A549 (cell line): ENCODE results near the gene RBM27.
"Not testable (repeated sequence)": the region's sequence is repeated elsewhere in the genome, so short reads cannot be mapped to it uniquely, and the experiment has no call there.

Experiments used
- BCL3 ChIP-seq: fragments of >200 bp; sonication (Bioruptor Twin); formaldehyde crosslinking; IDR thresholded peaks from 3 replicates; pipeline ENCODE4 v1.6.1; 2016
- CBX2 ChIP-seq: fragments of 200-600 bp; sonication (generic); IDR thresholded peaks from 2 replicates; pipeline ENCODE4 v1.6.1; 2016; ENCODE audit warnings: low read depth, mild to moderate bottlenecking, borderline replicate concordance
- CEBPB ChIP-seq, 2 experiments: fragments of >200 bp in 1 of 2; sonication (Bioruptor Twin) in 1 of 2; formaldehyde crosslinking in 1 of 2; IDR thresholded peaks; 2 replicates each; pipeline ENCODE4 v1.6.1; 2012 to 2016
- CHD2 ChIP-seq: fragments of 150-350 bp; IDR thresholded peaks from 2 replicates; pipeline ENCODE4 v1.6.1; 2014; ENCODE audit warnings: low read length; ENCODE audit not compliant: partially characterized antibody
- CTCF ChIP-seq: fragments of >200 bp; sonication (Bioruptor Twin); formaldehyde crosslinking; IDR thresholded peaks from 3 replicates; pipeline ENCODE4 v1.5.1; 2016
- MAX ChIP-seq: IDR thresholded peaks from 2 replicates; pipeline ENCODE4 v1.6.1; 2012
- MYC ChIP-seq: IDR thresholded peaks from 2 replicates; pipeline ENCODE4 v1.6.1; 2012; ENCODE audit warnings: mild to moderate bottlenecking, inconsistent platforms, low read length, improper control_type of control experiment, borderline replicate concordance
- NR3C1 ChIP-seq: fragments of >200 bp; sonication (Bioruptor Twin); formaldehyde crosslinking; IDR thresholded peaks from 3 replicates; pipeline ENCODE4 v1.6.1; 2017
- PHF8 ChIP-seq: fragments of 200-600 bp; sonication (generic); IDR thresholded peaks from 2 replicates; pipeline ENCODE4 v1.6.1; 2016; ENCODE audit warnings: low read depth, mild to moderate bottlenecking, antibody characterized with exemption, moderate library complexity, borderline replicate concordance
- POLR2A ChIP-seq: IDR thresholded peaks from 2 replicates; pipeline ENCODE4 v1.6.1; 2012; ENCODE audit warnings: mild to moderate bottlenecking, low read length
- RAD21 ChIP-seq, 2 experiments: fragments of >200 bp in 1 of 2; sonication (Bioruptor Twin) in 1 of 2; formaldehyde crosslinking in 1 of 2; IDR thresholded peaks in 1 of 2; conservative IDR thresholded peaks in 1 of 2; 2 replicates in 1 of 2; 3 replicates in 1 of 2; pipeline ENCODE4 v1.6.1; 2012 to 2018; ENCODE audit warnings: inconsistent platforms in 1 of 2
- RFX5 ChIP-seq: fragments of 450-650 bp; IDR thresholded peaks from 2 replicates; pipeline ENCODE4 v1.7.1; 2014; ENCODE audit warnings: antibody characterized with exemption, mild to moderate bottlenecking, moderate library complexity
- SMC3 ChIP-seq: fragments of >200 bp; sonication (Bioruptor Twin); formaldehyde crosslinking; IDR thresholded peaks from 3 replicates; pipeline ENCODE4 v1.6.1; 2018; ENCODE audit warnings: inconsistent platforms

- TF ChIP-seq RFX5; MAX; CHD2; MYC; POLR2A; CEBPB (IDR thresholded peaks at IDR 0.05); CBX2; CTCF; RAD21 (conservative IDR thresholded peaks at IDR 0.05 in 1 of 2, IDR thresholded peaks at IDR 0.05 in 1 of 2); NR3C1; BCL3; SMC3; PHF8: not testable (repeated sequence)
These were observed 20.0 kb upstream of the RBM27 start for GRCh38 chr5:146183403-146183802.
